SK-N-SH (cell line): ENCODE data around the gene CYP4F12.

Experiments used
- CHD2 ChIP-seq: fragments of 150-350 bp; IDR thresholded peaks from 2 replicates; pipeline ENCODE4 v1.6.1; 2018; ENCODE audit warnings: low read length; ENCODE audit not compliant: partially characterized antibody
- GABPA ChIP-seq: IDR thresholded peaks from 2 replicates; pipeline ENCODE4 v1.4.0; 2012; ENCODE audit warnings: low read depth, mild to moderate bottlenecking
- NRF1 ChIP-seq: IDR thresholded peaks from 2 replicates; pipeline ENCODE4 v1.6.1; 2012; ENCODE audit warnings: low read depth, mild to moderate bottlenecking, low read length
- POLR2AphosphoS5 ChIP-seq: IDR thresholded peaks from 2 replicates; pipeline ENCODE4 v1.6.1; 2012; ENCODE audit warnings: low read depth, low read length
- RAD21 ChIP-seq: IDR thresholded peaks from 2 replicates; pipeline ENCODE4 v1.6.1; 2012; ENCODE audit warnings: mild to moderate bottlenecking, low read length
- RCOR1 ChIP-seq: fragments of 150-350 bp; IDR thresholded peaks from 2 replicates; pipeline ENCODE4 v1.6.1; 2017; ENCODE audit warnings: antibody characterized with exemption, low read length
- TF ChIP-seq, protein P1 (sequence below): IDR thresholded peaks from 2 replicates; pipeline ENCODE4 v1.4.0; 2012; ENCODE audit warnings: low read depth
- TF ChIP-seq, protein P2 (sequence below): fragments of 200-600 bp; sonication (generic); IDR thresholded peaks from 2 replicates; pipeline ENCODE4 v1.6.1; 2017; ENCODE audit warnings: antibody characterized with exemption, mild to moderate bottlenecking, moderate library complexity

DNA sequence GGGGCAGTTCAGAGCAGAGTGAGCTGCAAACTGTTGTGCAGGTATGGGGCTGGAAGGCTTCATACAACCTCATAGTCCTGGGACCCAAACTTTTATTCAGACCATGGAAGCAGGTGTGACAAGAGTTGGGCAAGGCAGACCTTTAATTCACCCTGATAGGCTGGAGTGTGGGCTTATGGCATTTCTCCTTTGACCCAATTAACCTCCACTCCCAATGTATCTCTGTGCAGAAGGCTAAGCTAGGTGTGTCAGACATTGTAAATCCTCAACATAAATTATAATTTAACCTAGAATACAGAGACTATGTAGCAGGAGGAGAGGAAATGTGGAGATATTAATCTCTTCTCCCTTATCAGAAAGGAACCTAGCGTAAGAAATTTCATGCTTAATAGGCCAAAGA lies 42.8 kb downstream of the CYP4F12 start:
- TF ChIP-seq NRF1 (no peak), RAD21 (no peak), CHD2 (no peak), POLR2AphosphoS5 (no peak), GABPA (no peak), RCOR1 (no peak)
- TF ChIP-seq, protein P1, sequence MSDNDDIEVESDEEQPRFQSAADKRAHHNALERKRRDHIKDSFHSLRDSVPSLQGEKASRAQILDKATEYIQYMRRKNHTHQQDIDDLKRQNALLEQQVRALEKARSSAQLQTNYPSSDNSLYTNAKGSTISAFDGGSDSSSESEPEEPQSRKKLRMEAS: no peak
- TF ChIP-seq, protein P2, sequence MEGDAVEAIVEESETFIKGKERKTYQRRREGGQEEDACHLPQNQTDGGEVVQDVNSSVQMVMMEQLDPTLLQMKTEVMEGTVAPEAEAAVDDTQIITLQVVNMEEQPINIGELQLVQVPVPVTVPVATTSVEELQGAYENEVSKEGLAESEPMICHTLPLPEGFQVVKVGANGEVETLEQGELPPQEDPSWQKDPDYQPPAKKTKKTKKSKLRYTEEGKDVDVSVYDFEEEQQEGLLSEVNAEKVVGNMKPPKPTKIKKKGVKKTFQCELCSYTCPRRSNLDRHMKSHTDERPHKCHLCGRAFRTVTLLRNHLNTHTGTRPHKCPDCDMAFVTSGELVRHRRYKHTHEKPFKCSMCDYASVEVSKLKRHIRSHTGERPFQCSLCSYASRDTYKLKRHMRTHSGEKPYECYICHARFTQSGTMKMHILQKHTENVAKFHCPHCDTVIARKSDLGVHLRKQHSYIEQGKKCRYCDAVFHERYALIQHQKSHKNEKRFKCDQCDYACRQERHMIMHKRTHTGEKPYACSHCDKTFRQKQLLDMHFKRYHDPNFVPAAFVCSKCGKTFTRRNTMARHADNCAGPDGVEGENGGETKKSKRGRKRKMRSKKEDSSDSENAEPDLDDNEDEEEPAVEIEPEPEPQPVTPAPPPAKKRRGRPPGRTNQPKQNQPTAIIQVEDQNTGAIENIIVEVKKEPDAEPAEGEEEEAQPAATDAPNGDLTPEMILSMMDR: no peak
